ENCODE results near the gene SLC49A3. TPM values are rescaled to one million over a fixed set of nuclear protein-coding genes. Genes with fewer than 3 reads are reported as not detected.

The SLC49A3 gene
- total RNA-seq, 1 experiment from 2014 or later, result 5.5 TPM

GRCh38 chr4:633406-633805 is 55.5 kb downstream of the SLC49A3 start:
- no peak overlapping the region for H2AFZ ChIP-seq (ENCODE audit: low read depth, low read length, poor library complexity, severe bottlenecking)
- intact Hi-C loops (cut with micrococcal nuclease), result no loop called here
- no peak overlapping the region for H3K4me2 ChIP-seq (ENCODE audit: low read length)
- H3K4me1 ChIP-seq (ENCODE audit: control insufficient read depth in 1 of 2, insufficient read depth in 2 of 2, low read length in 2 of 2), result no peaks in the 10 kb centered on the region
- no peak overlapping the region for H3K9ac ChIP-seq (ENCODE audit: low read length)
- H3K27me3 ChIP-seq (ENCODE audit: insufficient read depth, low read length), result no peaks in the 10 kb centered on the region
- no peak for ATAC-seq
- no peaks in the 10 kb centered on the region for H3K79me2 ChIP-seq (ENCODE audit: insufficient read depth, low read length)
- RAD21 ChIA-PET (ENCODE audit: low non-redundant PET in 1 of 2, low total read pairs in 2 of 2, uncharacterized antibody in 2 of 2, unreplicated experiment in 2 of 2), result no interaction called here
- H3K9me2 ChIP-seq (ENCODE audit: insufficient read depth), result no peaks in the 10 kb centered on the region
- BruUV-seq (replicated peaks), result no TSS peak
- CTCF ChIA-PET, result no interaction called here
- H3K4me3 ChIP-seq (replicated peaks in 1 of 2; ENCODE audit: low read depth in 1 of 2, low read length in 2 of 2), result no peak overlapping the region
- no peak overlapping the region for H3K27ac ChIP-seq (ENCODE audit: low read depth, low read length)
- no peaks in the 10 kb centered on the region for H4K20me1 ChIP-seq (ENCODE audit: insufficient read depth)
- TF ChIP-seq FOSL1 (IDR thresholded peaks at IDR 0.05; ENCODE audit: low read depth), result no peak
- no peak for TF ChIP-seq ZFX (IDR thresholded peaks at IDR 0.05)
- no peak for TF ChIP-seq SIN3A (IDR thresholded peaks at IDR 0.05; ENCODE audit: low read depth)
- TF ChIP-seq SRF (IDR thresholded peaks at IDR 0.05; ENCODE audit: low read depth), result no peak
- no peak for TF ChIP-seq EZH2phosphoT487 (IDR thresholded peaks at IDR 0.05; ENCODE audit: borderline replicate concordance)
- no peak for DNase-seq (ENCODE audit: low read depth, low spot score)
- no peaks in the 10 kb centered on the region; a peak in 1 of 4 replicates for H3K9me3 ChIP-seq (ENCODE audit: control insufficient read depth in 1 of 2, insufficient read depth in 1 of 2, low read depth in 1 of 2, low read length in 2 of 2)
- POLR2A ChIA-PET, result no interaction called here
- H3K36me3 ChIP-seq (ENCODE audit: control insufficient read depth in 1 of 2, insufficient read depth in 2 of 2, low read length in 2 of 2), result no peaks in the 10 kb centered on the region

GRCh38 chr4:632926-633325 is 56.0 kb downstream of the SLC49A3 start:
- H3K9me3 ChIP-seq (ENCODE audit: control insufficient read depth in 1 of 2, insufficient read depth in 1 of 2, low read depth in 1 of 2, low read length in 2 of 2), result no peaks in the 10 kb centered on the region; a peak in 1 of 4 replicates
- DNase-seq (ENCODE audit: low read depth, low spot score) (no peak), ATAC-seq (no peak)
- H3K27ac ChIP-seq (ENCODE audit: low read depth, low read length), result no peak overlapping the region
- no peak overlapping the region for H3K9ac ChIP-seq (ENCODE audit: low read length)
- no peaks in the 10 kb centered on the region for H3K9me2 ChIP-seq (ENCODE audit: insufficient read depth)
- H3K36me3 ChIP-seq (ENCODE audit: control insufficient read depth in 1 of 2, insufficient read depth in 2 of 2, low read length in 2 of 2), result no peaks in the 10 kb centered on the region
- H2AFZ ChIP-seq (ENCODE audit: low read depth, low read length, poor library complexity, severe bottlenecking), result no peak overlapping the region
- H3K4me3 ChIP-seq (replicated peaks in 1 of 2; ENCODE audit: low read depth in 1 of 2, low read length in 2 of 2), result no peak overlapping the region
- no peaks in the 10 kb centered on the region for H3K4me1 ChIP-seq (ENCODE audit: control insufficient read depth in 1 of 2, insufficient read depth in 2 of 2, low read length in 2 of 2)
- H3K4me2 ChIP-seq (ENCODE audit: low read length), result no peak overlapping the region
- ChIA-PET POLR2A (no interaction called here), RAD21 (ENCODE audit: low non-redundant PET in 1 of 2, low total read pairs in 2 of 2, uncharacterized antibody in 2 of 2, unreplicated experiment in 2 of 2) (no interaction called here), CTCF (no interaction called here)
- intact Hi-C loops (cut with micrococcal nuclease), result no loop called here
- no peaks in the 10 kb centered on the region for H4K20me1 ChIP-seq (ENCODE audit: insufficient read depth)
- no TSS peak for BruUV-seq (replicated peaks)
- no peaks in the 10 kb centered on the region for H3K79me2 ChIP-seq (ENCODE audit: insufficient read depth, low read length)
- no peaks in the 10 kb centered on the region for H3K27me3 ChIP-seq (ENCODE audit: insufficient read depth, low read length)
- TF ChIP-seq EGR1 (IDR thresholded peaks at IDR 0.05; ENCODE audit: low read depth), result no peak
- TF ChIP-seq, protein P1, sequence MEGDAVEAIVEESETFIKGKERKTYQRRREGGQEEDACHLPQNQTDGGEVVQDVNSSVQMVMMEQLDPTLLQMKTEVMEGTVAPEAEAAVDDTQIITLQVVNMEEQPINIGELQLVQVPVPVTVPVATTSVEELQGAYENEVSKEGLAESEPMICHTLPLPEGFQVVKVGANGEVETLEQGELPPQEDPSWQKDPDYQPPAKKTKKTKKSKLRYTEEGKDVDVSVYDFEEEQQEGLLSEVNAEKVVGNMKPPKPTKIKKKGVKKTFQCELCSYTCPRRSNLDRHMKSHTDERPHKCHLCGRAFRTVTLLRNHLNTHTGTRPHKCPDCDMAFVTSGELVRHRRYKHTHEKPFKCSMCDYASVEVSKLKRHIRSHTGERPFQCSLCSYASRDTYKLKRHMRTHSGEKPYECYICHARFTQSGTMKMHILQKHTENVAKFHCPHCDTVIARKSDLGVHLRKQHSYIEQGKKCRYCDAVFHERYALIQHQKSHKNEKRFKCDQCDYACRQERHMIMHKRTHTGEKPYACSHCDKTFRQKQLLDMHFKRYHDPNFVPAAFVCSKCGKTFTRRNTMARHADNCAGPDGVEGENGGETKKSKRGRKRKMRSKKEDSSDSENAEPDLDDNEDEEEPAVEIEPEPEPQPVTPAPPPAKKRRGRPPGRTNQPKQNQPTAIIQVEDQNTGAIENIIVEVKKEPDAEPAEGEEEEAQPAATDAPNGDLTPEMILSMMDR (IDR thresholded peaks at IDR 0.05 in 2 of 3, conservative IDR thresholded peaks at IDR 0.05 in 1 of 3; ENCODE audit: borderline replicate concordance in 1 of 3, insufficient read depth in 1 of 3, low read depth in 2 of 3, low read length in 2 of 3), result no peak
- TF ChIP-seq ELF1 (IDR thresholded peaks at IDR 0.05; ENCODE audit: borderline replicate concordance, low read depth), result no peak
- TF ChIP-seq TCF7L2 (IDR thresholded peaks at IDR 0.05; ENCODE audit: borderline replicate concordance, extremely low read depth, insufficient read depth, insufficient read length), result no peak
- TF ChIP-seq EZH2 (IDR thresholded peaks at IDR 0.05), result no peak
- TF ChIP-seq YY1 (IDR thresholded peaks at IDR 0.05; ENCODE audit: extremely low read depth, insufficient replicate concordance, low read depth, low read length), result no peak
- TF ChIP-seq ZNF274 (IDR thresholded peaks at IDR 0.05; ENCODE audit: low read depth, low read length), result no peak
- no peak for TF ChIP-seq CBX3 (IDR thresholded peaks at IDR 0.05; ENCODE audit: low read depth)
- TF ChIP-seq SIN3A (IDR thresholded peaks at IDR 0.05; ENCODE audit: low read depth), result no peak
- no peak for TF ChIP-seq FOSL1 (IDR thresholded peaks at IDR 0.05; ENCODE audit: low read depth)
- no peak for TF ChIP-seq ZFX (IDR thresholded peaks at IDR 0.05)
- no peak for TF ChIP-seq RAD21 (IDR thresholded peaks at IDR 0.05; ENCODE audit: low read depth)
- no peak for TF ChIP-seq EZH2phosphoT487 (IDR thresholded peaks at IDR 0.05; ENCODE audit: borderline replicate concordance)
- TF ChIP-seq SP1 (IDR thresholded peaks at IDR 0.05; ENCODE audit: low read depth), result no peak
- TF ChIP-seq, protein P2, sequence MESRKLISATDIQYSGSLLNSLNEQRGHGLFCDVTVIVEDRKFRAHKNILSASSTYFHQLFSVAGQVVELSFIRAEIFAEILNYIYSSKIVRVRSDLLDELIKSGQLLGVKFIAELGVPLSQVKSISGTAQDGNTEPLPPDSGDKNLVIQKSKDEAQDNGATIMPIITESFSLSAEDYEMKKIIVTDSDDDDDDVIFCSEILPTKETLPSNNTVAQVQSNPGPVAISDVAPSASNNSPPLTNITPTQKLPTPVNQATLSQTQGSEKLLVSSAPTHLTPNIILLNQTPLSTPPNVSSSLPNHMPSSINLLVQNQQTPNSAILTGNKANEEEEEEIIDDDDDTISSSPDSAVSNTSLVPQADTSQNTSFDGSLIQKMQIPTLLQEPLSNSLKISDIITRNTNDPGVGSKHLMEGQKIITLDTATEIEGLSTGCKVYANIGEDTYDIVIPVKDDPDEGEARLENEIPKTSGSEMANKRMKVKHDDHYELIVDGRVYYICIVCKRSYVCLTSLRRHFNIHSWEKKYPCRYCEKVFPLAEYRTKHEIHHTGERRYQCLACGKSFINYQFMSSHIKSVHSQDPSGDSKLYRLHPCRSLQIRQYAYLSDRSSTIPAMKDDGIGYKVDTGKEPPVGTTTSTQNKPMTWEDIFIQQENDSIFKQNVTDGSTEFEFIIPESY (IDR thresholded peaks at IDR 0.05; ENCODE audit: extremely low read depth, insufficient replicate concordance, low read length), result no peak
- no peak for TF ChIP-seq CEBPB (IDR thresholded peaks at IDR 0.05; ENCODE audit: low read depth)
- TF ChIP-seq JUND (IDR thresholded peaks at IDR 0.05), result no peak

Data from HCT116 (cell line).